HepG2 (cell line): Measurements from ENCODE around the gene ADH5.

Experiments used
- CENPBD1 ChIP-seq: sonication (generic); formaldehyde crosslinking; IDR thresholded peaks from 2 replicates; pipeline ENCODE4 v1.8.0; 2022; ENCODE audit warnings: missing genetic modification reagents, low read depth, mild to moderate bottlenecking, borderline replicate concordance
- EHMT2 ChIP-seq: fragments of 200-600 bp; sonication (generic); IDR thresholded peaks from 2 replicates; pipeline ENCODE4 v1.7.0; 2017; ENCODE audit warnings: antibody characterized with exemption, low read depth, low read length, borderline replicate concordance
- JUN ChIP-seq: sonication (generic); formaldehyde crosslinking; IDR thresholded peaks from 2 replicates; pipeline ENCODE4 v1.4.0; 2020; ENCODE audit warnings: mild to moderate bottlenecking, missing genetic modification reagents
- MED1 ChIP-seq: sonication (generic); formaldehyde crosslinking; IDR thresholded peaks from 2 replicates; pipeline ENCODE4 v1.4.0; 2020; ENCODE audit warnings: missing genetic modification reagents
- SP2 ChIP-seq: sonication (generic); formaldehyde crosslinking; IDR thresholded peaks from 2 replicates; pipeline ENCODE4 v1.5.1; 2020; ENCODE audit warnings: mild to moderate bottlenecking, missing genetic modification reagents
- SPEN ChIP-seq: sonication (generic); formaldehyde crosslinking; IDR thresholded peaks from 2 replicates; pipeline ENCODE4 v1.5.1; 2020; ENCODE audit warnings: low read depth, mild to moderate bottlenecking, missing genetic modification reagents
- ZNF121 ChIP-seq: sonication (generic); formaldehyde crosslinking; IDR thresholded peaks from 2 replicates; pipeline ENCODE4 v1.5.0; 2020; ENCODE audit warnings: mild to moderate bottlenecking, missing genetic modification reagents
- ZNF512B ChIP-seq: sonication (generic); formaldehyde crosslinking; IDR thresholded peaks from 2 replicates; pipeline ENCODE4 v1.5.1; 2020; ENCODE audit warnings: missing genetic modification reagents, mild to moderate bottlenecking, borderline replicate concordance
- ZNF567 ChIP-seq: sonication (generic); formaldehyde crosslinking; IDR thresholded peaks from 2 replicates; pipeline ENCODE4 v1.8.1; 2023; ENCODE audit warnings: mild to moderate bottlenecking, missing genetic modification reagents, borderline replicate concordance
- TF ChIP-seq, protein P1 (sequence below): sonication (generic); formaldehyde crosslinking; IDR thresholded peaks from 2 replicates; pipeline ENCODE4 v1.5.0; 2020; ENCODE audit warnings: mild to moderate bottlenecking, missing genetic modification reagents, moderate library complexity
- TF ChIP-seq, protein P2 (sequence below): sonication (generic); formaldehyde crosslinking; IDR thresholded peaks from 2 replicates; pipeline ENCODE4 v1.8.0; 2022; ENCODE audit warnings: mild to moderate bottlenecking, missing genetic modification reagents

- TF ChIP-seq JUN (no peak), SP2 (CRISPR knock-in tag) (no peak), ZNF512B (CRISPR knock-in tag) (no peak), ZNF567 (CRISPR knock-in tag) (no peak), CENPBD1 (CRISPR knock-in tag) (no peak), MED1 (no peak), SPEN (CRISPR knock-in tag) (no peak), EHMT2 (no peak), ZNF121 (CRISPR knock-in tag) (no peak)
- TF ChIP-seq, protein P1, sequence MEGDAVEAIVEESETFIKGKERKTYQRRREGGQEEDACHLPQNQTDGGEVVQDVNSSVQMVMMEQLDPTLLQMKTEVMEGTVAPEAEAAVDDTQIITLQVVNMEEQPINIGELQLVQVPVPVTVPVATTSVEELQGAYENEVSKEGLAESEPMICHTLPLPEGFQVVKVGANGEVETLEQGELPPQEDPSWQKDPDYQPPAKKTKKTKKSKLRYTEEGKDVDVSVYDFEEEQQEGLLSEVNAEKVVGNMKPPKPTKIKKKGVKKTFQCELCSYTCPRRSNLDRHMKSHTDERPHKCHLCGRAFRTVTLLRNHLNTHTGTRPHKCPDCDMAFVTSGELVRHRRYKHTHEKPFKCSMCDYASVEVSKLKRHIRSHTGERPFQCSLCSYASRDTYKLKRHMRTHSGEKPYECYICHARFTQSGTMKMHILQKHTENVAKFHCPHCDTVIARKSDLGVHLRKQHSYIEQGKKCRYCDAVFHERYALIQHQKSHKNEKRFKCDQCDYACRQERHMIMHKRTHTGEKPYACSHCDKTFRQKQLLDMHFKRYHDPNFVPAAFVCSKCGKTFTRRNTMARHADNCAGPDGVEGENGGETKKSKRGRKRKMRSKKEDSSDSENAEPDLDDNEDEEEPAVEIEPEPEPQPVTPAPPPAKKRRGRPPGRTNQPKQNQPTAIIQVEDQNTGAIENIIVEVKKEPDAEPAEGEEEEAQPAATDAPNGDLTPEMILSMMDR (CRISPR knock-in tag), result no peak
- TF ChIP-seq, protein P2, sequence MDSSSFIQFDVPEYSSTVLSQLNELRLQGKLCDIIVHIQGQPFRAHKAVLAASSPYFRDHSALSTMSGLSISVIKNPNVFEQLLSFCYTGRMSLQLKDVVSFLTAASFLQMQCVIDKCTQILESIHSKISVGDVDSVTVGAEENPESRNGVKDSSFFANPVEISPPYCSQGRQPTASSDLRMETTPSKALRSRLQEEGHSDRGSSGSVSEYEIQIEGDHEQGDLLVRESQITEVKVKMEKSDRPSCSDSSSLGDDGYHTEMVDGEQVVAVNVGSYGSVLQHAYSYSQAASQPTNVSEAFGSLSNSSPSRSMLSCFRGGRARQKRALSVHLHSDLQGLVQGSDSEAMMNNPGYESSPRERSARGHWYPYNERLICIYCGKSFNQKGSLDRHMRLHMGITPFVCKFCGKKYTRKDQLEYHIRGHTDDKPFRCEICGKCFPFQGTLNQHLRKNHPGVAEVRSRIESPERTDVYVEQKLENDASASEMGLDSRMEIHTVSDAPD, result no peak
These were observed 59.4 kb downstream of the ADH5 start for GRCh38 chr4:99029018-99029735.
